Skin of body (tissue), 2 donors: ENCODE data around the gene PACSIN2. TPM values are rescaled to one million over a fixed set of nuclear protein-coding genes. Genes with fewer than 3 reads are reported as not detected.

ENCODE experiments used
- DNase-seq: peaks from one replicate; lab custom pipeline; 2025; lab: John Stamatoyannopoulos, UW
- total RNA-seq: library from RNA; depleted of rRNA; stranded (reverse); fragments of >200 nt; gene quantifications from one replicate; pipeline ENCODE4 v1.2.3, GENCODE V29; 2014

Gene PACSIN2
- total RNA-seq, 1 donor from 2014 or later, result 29.3 TPM

DNA sequence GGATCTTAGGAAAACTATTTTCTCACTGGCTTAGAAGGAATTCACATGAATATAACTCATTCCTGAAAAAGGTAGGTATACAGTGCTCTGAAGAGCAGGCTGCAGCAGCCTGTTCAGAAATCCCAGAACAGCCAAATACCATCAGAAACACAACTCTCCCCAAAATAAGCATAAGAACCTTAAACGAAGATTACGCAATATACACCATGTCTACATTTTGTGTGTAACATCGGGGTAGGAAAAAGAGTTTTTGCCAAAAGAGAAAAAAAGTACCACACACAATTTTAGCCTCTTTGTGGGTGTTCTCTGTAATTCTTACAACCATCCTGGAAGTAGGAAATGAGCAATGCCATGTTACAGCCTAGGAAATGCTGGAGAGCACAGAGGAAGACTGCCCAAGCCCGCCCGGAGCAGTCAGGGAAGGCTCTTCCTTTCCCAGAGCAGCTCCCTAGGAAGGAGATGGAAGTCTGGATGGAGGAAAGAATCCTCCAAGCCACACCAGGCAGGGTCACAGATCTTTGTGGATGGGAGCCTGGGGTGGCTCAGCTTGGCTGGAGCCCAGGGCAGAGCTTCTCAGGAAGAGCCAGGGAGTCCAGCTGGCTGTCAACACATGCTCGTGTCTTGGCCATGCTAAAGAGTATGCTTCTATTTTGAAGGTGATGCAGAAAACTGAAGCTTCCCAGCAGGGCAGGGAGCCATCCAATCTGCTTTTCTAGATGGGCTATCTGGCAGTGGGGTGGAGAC is 108.2 kb downstream of the PACSIN2 start:
- no peak for DNase-seq

DNA sequence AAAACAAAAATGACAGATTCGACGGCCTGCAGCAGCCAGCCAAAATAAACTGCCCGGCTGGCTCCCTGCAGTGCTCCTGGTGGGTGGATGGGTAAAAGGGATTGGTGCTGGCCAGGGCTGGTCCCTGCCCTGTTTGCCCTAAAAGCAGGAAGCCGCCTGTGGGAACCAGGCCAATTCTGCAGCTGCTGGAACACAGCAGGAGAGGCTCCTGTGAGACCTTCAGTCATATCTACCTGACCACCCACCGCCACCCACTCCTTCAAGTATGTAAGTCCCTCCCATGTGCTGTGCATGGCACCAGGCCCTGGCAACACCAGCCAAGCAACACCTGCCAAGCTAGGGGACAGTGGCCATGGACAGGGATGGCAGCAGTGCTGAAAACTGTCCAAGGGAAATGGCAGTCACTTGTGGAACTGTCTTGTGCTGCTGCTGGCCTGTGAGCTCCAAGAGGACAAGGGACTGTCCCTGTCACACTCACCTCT is 109.2 kb downstream of the PACSIN2 start:
- DNase-seq, result no peak

DNA sequence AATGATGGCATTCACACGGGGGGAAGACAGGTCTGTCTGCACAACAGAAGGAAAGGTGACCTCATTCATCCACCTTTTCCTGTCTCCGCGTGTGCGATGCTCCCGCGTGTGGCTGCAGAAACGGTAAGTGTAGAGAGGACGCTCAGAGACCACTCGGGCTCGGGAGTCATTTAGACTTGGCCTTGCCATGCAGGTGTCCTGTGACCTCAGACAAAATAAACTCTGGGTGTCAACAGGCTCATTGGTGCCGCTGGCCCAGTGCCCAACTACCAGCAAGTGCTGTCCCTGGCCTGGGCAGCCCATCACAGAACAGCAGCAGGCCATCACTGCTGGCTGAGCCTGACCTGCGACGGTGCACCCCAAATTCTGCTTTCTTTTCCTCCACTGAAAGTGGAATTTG is 109.7 kb downstream of the PACSIN2 start:
- no peak for DNase-seq

DNA sequence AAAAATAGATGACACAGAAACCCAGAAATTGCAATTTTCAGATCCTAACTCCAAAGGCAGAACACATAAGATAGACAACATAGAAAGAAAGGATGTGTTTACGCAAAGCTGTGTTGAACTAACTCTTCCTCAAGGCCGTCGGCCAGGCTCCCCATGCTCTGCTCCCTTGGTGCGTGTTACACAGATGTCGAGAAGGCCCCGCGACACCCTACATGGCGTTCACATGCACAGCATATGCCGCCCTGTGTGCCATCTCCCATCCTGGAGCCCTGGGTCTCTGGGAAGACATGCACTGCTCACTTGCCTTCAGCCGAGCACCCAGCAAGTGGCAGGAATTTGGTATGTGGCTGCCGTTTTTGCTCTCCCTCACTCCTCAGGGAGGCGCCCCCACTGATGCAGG is 110.9 kb downstream of the PACSIN2 start:
- peak; percentile 48 for DNase-seq

DNA sequence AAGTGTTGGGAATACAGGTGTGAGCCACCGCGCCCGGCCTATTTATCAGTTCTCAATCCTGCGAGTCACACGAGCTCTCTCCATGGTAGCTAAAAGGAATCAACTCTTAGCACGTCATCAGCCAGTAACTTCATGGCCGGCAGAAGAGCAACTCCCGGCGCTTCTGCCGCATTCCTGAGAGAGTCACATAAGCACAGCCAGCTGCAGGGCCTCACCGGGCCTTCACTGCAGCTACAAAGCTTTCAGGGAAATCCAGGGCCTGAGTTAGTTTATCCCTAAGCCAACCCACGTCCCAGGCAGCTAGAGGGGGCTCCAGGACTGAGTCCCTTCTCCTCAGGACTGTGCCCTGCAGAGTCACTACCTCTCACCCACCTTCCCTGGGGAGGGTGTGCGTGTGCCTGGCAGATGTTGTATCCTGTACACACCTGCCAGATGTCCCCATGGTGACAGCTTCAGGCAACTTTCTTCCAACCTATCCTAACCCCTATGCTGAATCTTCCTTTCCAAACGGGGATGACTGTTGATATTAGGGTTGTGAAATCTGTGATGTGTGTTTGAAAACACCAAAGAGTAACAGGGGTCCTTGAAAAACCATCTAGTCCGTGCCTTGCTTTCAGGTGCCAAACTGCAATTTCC is 112.0 kb downstream of the PACSIN2 start:
- DNase-seq, result no peak

DNA sequence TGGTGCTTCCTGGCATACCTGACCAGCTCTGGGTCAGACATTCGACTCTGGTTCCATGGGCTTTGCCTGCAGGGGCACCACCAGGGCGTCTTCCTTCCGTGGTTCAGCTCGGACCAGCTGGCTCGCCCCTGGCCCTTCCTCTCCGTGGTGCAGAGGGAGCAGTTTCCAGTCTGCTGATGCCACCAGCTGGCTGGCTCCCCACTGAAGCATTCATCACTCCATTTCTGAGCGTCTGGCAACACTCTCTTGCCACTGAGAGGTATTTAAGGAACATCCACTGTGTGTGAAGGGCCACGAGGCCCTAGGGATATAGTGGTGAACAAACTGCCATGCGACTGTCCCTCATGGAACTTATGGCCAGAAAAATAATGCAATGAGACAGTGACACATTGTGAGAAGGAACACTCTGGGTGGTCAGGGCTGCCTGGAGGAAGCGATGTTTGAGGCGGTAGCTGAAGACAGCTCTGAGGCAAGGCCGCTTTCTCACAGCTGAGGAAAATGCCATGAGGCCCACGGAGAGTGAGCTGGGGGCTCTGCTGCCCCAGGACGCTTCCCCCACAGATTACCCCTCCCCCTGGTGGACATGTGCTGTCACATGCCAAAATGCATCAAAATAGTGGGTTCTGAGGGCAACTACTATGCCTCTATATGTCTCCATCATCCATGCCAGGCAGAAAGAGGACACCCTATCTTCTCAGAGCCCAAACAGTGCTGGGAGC is 113.0 kb downstream of the PACSIN2 start:
- no peak for DNase-seq

DNA sequence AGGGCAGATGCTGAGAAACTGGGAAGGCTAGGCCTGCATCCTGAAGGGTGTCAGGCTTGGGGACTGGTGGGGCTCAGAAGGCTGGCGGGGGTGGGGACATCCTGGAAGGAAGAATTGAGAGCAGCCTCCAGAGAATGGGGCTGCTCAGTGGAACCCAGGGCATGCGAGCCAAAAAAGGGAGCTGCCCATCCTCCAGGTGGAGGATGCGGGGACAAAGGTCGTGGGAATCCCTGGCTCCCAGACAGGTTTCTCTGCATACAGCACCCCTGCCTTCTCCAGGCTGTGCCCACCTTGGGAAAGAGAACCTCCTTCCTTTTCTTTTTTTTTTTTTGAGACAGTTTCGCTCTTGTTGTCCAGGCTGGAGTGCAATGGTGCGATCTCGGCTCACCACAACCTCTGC is 117.0 kb downstream of the PACSIN2 start:
- no peak for DNase-seq

DNA sequence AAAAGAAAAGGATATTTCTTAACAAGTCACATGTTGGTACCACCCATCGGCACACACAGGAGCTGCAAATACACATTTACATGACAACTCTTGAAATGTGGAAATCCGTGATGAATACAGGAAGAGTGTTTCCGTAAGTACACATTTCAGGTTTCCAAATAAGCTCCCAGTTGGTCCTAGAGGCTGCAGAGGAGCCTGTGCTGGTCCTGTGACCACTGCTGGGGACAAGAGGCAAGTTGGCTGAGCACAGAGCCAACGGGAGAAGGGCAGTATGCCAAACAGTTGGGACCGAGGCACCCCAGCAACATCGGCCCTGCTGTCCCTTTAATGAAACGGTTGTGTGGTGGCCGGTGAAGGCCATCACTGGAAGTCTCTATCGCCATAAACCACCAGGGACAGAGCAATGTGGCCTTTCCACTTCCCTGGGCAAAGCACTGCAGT is 119.4 kb downstream of the PACSIN2 start:
- no peak for DNase-seq

DNA sequence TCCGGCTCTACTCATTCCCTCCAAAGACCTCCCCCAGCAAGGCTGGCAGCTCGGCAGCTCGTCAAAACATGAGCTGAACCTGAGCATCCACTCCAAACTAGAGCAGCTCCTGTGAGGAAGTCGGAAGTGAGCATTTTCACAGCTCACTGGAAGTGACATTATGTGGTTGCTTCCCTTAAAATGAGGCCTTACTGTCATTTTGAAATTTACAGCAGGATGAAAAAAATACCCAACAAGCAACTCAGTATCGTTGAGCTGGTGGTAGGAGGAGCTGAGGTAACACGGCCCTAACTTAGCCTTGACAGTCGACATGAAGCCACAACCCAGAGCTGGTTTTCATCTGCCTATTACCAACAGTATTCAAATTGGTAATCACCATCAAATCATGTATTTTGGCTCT is 119.9 kb downstream of the PACSIN2 start:
- no peak for DNase-seq

DNA sequence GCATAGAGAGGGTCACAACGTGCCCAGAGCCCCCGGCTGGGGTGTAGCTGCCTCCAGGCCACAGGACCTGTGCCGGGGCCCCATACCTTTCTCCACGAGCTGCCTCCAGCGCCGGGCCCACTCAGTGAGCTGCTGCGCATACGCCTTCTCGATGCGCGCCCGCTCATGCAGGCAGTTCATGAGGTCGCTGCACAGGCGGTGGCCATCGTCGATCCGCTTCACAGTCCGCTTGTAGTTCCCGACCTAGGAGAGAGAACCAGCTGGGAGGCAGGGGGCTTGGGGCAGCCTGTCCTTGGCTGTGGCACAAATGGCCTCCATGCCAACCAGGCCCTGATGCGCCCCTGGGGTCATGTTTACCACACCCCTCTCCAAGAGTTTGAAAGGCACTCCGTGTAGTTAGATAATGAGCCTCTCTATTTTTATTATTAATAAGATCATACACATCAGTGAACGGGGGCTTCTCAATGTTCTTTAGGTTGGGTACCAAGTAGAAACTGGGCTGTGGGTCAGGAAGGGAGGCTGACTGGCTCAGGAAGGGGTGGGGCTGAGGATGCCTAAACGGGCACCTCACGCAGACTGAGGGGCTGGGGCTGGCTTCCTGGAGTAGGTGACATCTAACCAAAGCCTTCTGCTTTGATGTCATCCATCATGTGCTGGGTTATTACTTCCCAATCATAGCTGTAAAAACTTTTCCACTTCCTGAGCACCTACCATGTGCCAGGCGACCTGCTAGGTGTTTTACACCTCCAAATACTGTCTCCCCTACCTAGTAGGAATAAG is 121.4 kb downstream of the PACSIN2 start:
- no peak for DNase-seq

DNA sequence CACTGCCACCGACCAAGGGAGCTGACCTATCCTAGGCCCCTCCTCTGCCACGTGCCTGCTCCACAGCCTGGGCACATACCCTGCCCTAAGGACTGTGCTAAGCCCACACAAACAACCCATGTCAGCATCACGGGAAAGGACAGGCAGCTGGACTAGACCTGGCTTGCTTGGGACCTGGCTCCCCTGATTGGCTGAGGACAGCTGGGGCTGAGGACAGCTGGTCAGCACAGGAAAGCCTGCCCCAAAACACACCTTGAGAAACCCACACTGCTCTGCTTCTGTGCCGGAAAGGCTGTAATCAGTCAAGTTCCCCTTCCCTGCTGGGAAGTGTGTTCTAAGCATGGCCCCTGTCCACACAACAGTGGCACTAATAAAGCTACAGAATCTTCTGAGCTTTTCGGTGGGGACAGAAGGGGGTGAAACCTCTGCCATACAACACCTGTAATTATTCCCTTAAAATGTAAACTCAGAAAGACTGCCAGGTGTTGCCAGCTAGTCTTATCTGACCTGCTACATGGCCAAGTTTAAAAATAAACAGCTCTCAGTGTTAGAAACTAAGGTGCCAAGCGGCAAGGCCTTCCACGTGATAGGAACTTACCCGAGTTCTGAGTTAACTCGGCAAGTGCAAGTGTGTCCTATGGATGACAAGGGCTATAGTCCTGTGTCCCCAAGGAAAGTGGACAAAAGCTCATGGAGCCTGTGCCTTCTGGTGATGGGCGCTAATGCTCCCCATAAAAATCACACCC is 122.2 kb downstream of the PACSIN2 start:
- no peak for DNase-seq

DNA sequence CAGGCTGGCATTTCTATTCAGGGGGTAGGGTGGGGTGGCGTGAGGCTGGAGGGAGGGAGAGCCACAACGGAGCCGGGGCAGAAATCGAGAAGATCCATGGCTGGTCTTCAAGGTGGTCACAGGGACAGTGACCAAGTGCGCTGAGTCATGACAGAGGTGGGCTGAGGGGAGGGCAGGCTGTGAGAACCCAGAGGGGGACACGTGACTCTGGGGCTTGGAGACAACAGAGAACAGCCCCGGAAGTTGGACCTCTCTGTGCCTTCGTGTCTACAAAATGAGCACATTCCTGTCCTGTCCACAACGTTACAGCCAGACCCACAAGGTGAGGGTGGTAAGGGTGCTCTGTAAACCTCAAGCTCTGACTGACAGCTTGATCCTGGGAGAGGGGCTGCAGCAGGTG is 122.8 kb downstream of the PACSIN2 start:
- DNase-seq, result no peak

DNA sequence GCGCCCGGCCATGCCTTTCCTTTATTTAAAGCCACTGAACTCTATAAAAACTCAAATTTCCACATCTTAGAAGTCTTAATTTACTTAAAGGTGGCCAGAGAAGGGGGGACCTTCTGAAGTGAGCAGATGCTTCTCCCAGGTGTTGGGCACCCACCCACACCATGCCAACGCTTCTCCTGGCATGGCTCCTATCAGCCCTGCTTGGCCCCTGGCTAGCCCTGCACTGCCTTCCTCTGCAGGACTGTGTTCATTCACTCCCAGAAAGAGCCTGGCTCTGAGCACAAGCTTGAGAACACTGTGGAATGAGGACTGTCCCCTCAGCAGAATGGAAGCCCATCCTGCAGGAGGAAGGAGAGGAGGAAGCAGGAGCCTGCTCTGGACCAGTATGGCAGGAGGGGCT is 123.3 kb downstream of the PACSIN2 start:
- no peak for DNase-seq

DNA sequence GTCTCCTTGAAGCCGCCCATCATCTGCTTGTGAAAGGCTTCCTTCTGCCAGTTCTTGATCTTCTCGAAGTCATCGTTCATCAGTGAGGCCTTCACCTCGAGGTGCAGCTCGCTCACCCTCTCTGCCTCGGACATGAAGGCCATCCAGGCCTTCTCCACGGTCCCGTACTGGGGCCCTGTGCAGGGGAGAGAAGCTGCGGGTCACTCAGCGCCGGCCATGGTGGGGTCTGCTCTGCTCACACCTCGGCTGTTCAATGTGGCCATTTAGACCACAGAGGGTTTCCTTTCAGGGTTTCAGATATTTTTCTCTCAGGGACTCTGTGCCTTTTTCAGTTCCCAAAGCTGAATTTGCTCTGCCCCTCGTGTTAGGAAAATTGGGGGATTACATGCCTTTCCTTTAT is 123.9 kb downstream of the PACSIN2 start:
- no peak for DNase-seq

DNA sequence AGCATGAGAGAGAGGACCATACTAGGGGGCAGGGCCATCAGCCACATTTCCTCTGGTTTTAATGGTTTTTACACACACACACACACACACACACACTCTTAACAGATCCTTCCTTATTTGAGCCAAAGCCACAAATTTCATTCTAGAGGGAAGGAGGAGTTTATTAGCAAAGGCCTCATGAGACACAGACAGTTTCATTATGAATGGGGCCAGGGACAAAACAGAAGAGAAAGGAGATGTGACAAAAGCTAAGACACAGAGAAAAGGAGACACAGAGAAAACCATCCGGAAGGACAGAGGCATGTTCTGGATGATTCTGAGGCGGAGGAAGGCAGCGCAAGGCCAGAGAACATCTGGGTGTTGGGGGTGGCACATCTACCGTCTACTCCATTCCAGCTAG is 125.6 kb downstream of the PACSIN2 start:
- DNase-seq, result no peak

DNA sequence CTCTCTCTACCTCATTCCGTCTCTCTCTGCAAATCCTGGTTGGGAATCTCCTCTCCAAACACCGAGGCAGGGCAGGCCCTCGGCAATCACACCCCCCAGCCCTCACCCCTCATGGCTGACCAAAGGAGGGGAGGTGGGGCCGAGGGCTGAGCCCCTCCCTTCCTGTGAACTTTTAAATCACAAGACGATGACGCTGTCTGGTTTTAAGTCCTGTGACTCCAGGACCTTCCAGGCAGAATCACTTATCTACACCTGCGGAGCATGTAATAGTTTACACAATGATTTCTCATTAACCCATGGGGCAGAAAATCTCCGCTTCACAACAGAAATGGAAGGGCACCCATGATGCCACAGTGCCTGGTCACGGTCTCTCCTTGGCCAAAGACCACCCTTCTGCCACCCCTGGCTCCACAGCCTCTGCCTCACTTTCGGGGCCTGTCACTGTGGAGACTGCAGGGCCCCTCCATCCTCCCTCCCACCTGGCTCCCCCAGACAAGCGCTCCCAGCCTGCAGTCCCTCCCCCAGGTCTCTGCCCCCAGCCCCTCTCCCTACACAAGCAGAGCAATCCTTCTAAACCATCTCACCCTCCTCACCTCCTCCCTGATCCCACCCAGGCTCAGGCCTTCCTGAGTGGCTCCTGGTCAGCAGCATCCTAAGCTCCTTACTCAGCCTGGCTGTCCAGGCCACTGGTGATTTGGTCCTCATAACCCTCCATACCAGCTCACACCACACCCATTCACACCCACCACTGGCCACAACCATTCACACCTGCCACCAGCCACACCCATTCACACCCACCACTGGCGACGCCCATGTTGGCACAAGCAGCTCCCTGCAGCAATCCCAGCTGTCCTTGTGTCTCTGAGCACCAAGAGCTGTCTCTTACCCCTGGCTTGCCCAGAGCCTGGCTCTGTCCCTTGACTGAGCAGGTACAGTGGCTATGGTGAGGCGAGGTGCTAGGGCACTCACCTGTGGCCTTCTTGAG is 127.1 kb downstream of the PACSIN2 start:
- DNase-seq, result no peak

DNA sequence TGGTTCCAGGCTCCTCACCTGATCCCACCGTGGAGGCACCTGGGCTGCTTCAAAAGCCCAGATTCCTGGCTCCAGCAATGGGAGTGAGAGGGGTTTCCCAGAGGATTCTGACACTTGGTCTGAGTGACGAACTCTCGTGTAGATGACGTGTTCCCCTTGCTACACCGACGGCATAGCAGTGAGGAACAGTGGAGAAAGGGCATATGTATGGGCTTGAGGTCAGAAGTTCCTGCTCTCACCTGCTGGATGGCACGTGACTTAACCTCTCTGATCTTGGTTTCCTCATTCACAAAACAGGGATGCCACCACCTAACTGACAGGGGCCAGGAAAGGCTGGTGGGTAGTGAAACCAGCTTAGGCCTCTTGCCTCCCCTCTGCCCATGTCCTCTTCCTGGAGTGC is 127.8 kb downstream of the PACSIN2 start:
- no peak for DNase-seq

DNA sequence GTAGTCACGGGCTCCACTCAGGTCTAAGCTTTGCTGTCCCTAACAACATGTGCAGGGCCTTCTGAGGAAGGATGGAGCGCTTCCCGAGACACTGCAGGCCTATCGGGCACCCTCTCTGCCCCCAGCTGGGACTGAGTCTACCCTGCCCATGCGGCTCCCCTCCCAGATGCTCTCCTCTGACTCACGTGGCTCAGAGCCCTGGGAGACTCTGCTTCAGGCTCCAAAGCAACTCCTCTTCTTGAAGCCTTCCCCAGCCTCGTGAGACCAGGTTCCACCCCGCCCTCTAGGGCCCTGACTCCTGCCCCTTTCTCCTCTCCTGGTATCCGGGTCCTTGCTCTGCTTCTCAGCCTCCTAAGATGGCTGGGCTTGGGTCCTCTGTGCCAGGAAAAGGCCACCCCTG is 129.5 kb downstream of the PACSIN2 start:
- no peak for DNase-seq

DNA sequence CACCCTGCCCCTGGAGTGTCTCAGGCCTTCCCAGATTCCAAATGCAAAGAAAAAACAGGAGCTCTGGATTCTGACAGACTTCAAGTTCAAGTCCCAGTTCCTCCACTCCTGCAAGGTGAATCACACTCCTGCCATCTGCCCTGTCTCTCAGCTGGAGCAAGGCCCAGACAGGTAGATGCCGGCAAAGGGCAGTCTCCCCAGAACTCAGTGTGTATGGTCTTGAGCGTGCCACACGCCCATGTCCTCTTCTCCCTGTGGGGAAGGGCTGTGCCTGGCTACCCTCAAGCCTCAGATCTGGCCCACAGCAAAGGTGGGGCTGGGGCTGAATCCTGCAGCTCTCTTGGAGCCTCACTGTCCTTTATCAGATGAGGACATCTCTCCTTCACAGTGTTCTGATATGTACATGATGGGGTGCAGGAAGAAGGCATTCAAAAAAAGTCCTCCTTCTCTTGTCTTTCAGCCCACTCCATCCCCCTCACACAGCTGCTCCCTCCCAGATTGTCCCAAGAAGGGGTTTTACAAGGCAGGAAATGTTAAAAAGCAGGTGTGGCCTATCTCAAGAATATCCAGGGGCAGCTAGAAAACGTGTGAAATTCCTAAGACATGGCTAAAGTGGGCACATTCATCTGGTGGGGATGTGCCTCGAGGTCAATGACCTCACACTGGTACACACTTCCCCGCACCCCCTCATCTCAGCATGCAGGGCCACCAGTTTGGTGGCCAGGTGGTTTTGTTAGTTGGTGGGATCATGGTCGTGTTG is 130.2 kb downstream of the PACSIN2 start:
- no peak for DNase-seq
